Thyroid gland (tissue), 4 donors: ENCODE data around the gene TNP2. TPM values are rescaled to one million over a fixed set of nuclear protein-coding genes. Genes with fewer than 3 reads are reported as not detected.

ENCODE experiments used
- DNase-seq, 2 donors: peaks; one replicate each; pipeline ENCODE4 v3.0.0-alpha.2; 2019
- H3K27ac ChIP-seq, 3 donors: fragments of 200-600 bp; sonication (generic); 1 replicate in 2 of 3; 2 replicates in 1 of 3; pipeline ENCODE4 v1.5.1; 2016 to 2019; ENCODE audit warnings: mild to moderate bottlenecking in 1 of 3, moderate library complexity in 1 of 3
- H3K27me3 ChIP-seq: fragments of 200-600 bp; sonication (generic); one replicate; pipeline ENCODE4 v1.5.1; 2019
- H3K36me3 ChIP-seq, 2 donors: fragments of 200-600 bp; sonication (generic); one replicate each; pipeline ENCODE4 v1.5.1; 2016 to 2019
- H3K4me1 ChIP-seq, 2 donors: fragments of 200-600 bp; sonication (generic); one replicate each; pipeline ENCODE4 v1.5.1; 2017 to 2019
- H3K4me3 ChIP-seq, 3 donors: fragments of 200-600 bp; sonication (generic); replicated peaks in 1 of 3; 1 replicate in 2 of 3; 2 replicates in 1 of 3; pipeline ENCODE4 v1.5.1; 2016; ENCODE audit warnings: mild to moderate bottlenecking in 1 of 3
- H3K9me3 ChIP-seq: fragments of 200-600 bp; sonication (generic); one replicate; pipeline ENCODE4 v1.5.1; 2017
- CTCF ChIP-seq, 6 experiments: fragments of 200-600 bp in 3 of 6; fragments of 450-650 bp in 3 of 6; sonication (generic) in 3 of 6; IDR thresholded peaks; one replicate each; pipeline ENCODE4 v1.5.1; 2016 to 2019; ENCODE audit warnings: antibody characterized with exemption in 6 of 6, mild to moderate bottlenecking in 2 of 6, inconsistent platforms in 1 of 6, moderate library complexity in 1 of 6
- POLR2A ChIP-seq, 2 donors: fragments of 450-650 bp; IDR thresholded peaks; one replicate each; pipeline ENCODE4 v1.6.1; 2017; ENCODE audit warnings: antibody characterized with exemption in 2 of 2, mild to moderate bottlenecking in 2 of 2, moderate library complexity in 1 of 2
- WGBS, 2 donors: methylation state at CpG; one replicate each; pipeline ENCODE4 v1.1.5; 2017; 5-methylcytosine and 5-hydroxymethylcytosine counted together
- intact Hi-C: fragments of 100-400 bp; cut with DNase I; formaldehyde crosslinking; loops from one replicate; pipeline ENCODE4 v1.15.1; 2023
- total RNA-seq, 4 donors: library from RNA; depleted of rRNA; stranded (reverse); fragments of >200 nt; gene quantifications; one replicate each; pipeline ENCODE4 v1.2.3, GENCODE V29; 2016

TNP2 gene
- total RNA-seq, 4 donors from 2014 or later = not detected

- Histone ChIP-seq H3K36me3 (no peaks in the 10 kb centered on the region), H3K27ac (peak overlapping the region in 1 of 3 donors; percentile 59), H3K9me3 (no peaks in the 10 kb centered on the region), H3K4me3 (no peak overlapping the region), H3K27me3 (no peaks in the 10 kb centered on the region), H3K4me1 (peaks cover 15 to 56% of the 10 kb centered on the region in 2 donors)
- no peak for DNase-seq
- 98% methylated on average over 9 of the region's 9 CpGs for WGBS, 2 donors
- TF ChIP-seq POLR2A (IDR thresholded peaks at IDR 0.05) = no peak
- no peak for TF ChIP-seq CTCF (IDR thresholded peaks at IDR 0.05)
- intact Hi-C loops = no loop called here
Observed at GRCh38 chr16:11313493-11314308, 44.6 kb upstream of the TNP2 start.

GRCh38 chr16:11312718-11313492 lies 43.8 kb upstream of the TNP2 start:
- 63 to 71% methylated on average over 8 of the region's 8 CpGs for WGBS, 2 donors
- TF ChIP-seq POLR2A (IDR thresholded peaks at IDR 0.05) (no peak), CTCF (IDR thresholded peaks at IDR 0.05) (no peak)
- Histone ChIP-seq H3K9me3 (no peaks in the 10 kb centered on the region), H3K36me3 (no peaks in the 10 kb centered on the region), H3K27me3 (no peaks in the 10 kb centered on the region), H3K27ac (peak overlapping the region in 2 of 3 donors; percentile 44 to 59), H3K4me3 (no peak overlapping the region), H3K4me1 (peaks cover 15 to 60% of the 10 kb centered on the region in 2 donors)
- DNase-seq = peak; percentile 70 to 73
- intact Hi-C loops = no loop called here

- no peaks in the 10 kb centered on the region for H3K36me3 ChIP-seq
- peaks cover 15 to 62% of the 10 kb centered on the region in 2 donors for H3K4me1 ChIP-seq
- WGBS, 2 donors = 73 to 77% methylated on average over 10 of the region's 10 CpGs
- H3K27me3 ChIP-seq = no peaks in the 10 kb centered on the region
- no peak overlapping the region for H3K4me3 ChIP-seq
- intact Hi-C loops = no loop called here
- H3K9me3 ChIP-seq = no peaks in the 10 kb centered on the region
- TF ChIP-seq POLR2A (IDR thresholded peaks at IDR 0.05) (no peak), CTCF (IDR thresholded peaks at IDR 0.05) (no peak)
- peak overlapping the region in 1 of 3 donors; percentile 37 for H3K27ac ChIP-seq
- DNase-seq = no peak
Observed at GRCh38 chr16:11310997-11311561, 42.0 kb upstream of the TNP2 start.

- Histone ChIP-seq H3K27ac (peak overlapping the region; percentile 37 to 58 (median 43)), H3K9me3 (no peaks in the 10 kb centered on the region), H3K36me3 (no peaks in the 10 kb centered on the region), H3K4me1 (peaks cover 12 to 58% of the 10 kb centered on the region in 2 donors), H3K27me3 (no peaks in the 10 kb centered on the region), H3K4me3 (no peak overlapping the region)
- 93 to 97% methylated on average over 3 of the region's 3 CpGs for WGBS, 2 donors
- DNase-seq = no peak
- TF ChIP-seq POLR2A (IDR thresholded peaks at IDR 0.05) (no peak), CTCF (IDR thresholded peaks at IDR 0.05) (no peak)
- intact Hi-C loops = no loop called here
Observed at GRCh38 chr16:11310634-11310977, 41.5 kb upstream of the TNP2 start.
